Fibroblast of pulmonary artery (primary cell): ENCODE measurements around the gene AAMP.

Experiments used
- DNase-seq: peaks from one replicate; pipeline ENCODE4 v3.0.0-alpha.2; 2010; ENCODE audit warnings: low read depth
- H3K4me3 ChIP-seq: replicated peaks from 2 replicates; pipeline ENCODE4 v1.5.1; 2011; ENCODE audit warnings: low read depth, mild to moderate bottlenecking, control low read depth, low read length, moderate library complexity
- TF ChIP-seq, protein P1 (sequence below): IDR thresholded peaks from 2 replicates; pipeline ENCODE4 v1.5.1; 2011; ENCODE audit warnings: mild to moderate bottlenecking, control low read depth, low read length, inconsistent platforms; ENCODE audit errors: missing control alignments

Gene AAMP

DNA sequence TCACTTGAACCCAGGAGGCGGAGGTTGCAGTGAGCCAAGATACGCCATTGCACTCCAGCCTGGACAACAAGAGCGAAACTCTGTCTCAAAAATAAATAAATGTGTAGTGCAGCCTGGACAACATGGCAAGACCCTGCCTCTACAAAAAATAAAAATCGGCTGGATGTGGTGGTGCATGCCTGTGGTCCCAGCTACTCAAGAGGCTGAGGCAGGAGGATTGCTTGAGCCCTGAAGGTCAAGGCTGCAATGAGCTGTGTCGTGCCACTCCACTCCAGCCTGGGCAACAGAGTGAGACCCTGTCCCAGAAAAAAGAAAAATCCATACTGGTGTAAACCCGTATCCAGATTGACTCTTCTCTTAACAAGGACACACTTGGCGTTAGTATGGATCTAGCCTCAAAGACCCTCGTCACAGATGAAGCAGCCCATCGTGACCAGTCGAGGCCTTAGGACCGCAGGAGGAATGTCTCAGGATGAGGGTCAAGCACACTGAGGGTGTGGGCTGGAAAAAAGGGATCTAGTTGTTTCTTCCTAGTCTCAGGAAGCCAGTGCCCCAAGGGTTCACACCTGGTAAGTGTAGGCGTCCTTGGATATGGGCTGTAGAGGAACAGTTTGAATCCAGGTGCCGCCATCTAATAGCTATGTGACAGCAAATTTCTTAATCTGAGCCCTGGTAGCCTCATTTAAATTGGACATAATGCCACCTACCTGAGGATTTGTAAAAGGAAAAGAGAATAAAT lies 13.2 kb downstream of the AAMP start:
- no peak overlapping the region for H3K4me3 ChIP-seq
- TF ChIP-seq, protein P1, sequence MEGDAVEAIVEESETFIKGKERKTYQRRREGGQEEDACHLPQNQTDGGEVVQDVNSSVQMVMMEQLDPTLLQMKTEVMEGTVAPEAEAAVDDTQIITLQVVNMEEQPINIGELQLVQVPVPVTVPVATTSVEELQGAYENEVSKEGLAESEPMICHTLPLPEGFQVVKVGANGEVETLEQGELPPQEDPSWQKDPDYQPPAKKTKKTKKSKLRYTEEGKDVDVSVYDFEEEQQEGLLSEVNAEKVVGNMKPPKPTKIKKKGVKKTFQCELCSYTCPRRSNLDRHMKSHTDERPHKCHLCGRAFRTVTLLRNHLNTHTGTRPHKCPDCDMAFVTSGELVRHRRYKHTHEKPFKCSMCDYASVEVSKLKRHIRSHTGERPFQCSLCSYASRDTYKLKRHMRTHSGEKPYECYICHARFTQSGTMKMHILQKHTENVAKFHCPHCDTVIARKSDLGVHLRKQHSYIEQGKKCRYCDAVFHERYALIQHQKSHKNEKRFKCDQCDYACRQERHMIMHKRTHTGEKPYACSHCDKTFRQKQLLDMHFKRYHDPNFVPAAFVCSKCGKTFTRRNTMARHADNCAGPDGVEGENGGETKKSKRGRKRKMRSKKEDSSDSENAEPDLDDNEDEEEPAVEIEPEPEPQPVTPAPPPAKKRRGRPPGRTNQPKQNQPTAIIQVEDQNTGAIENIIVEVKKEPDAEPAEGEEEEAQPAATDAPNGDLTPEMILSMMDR = no peak
- DNase-seq = no peak

DNA sequence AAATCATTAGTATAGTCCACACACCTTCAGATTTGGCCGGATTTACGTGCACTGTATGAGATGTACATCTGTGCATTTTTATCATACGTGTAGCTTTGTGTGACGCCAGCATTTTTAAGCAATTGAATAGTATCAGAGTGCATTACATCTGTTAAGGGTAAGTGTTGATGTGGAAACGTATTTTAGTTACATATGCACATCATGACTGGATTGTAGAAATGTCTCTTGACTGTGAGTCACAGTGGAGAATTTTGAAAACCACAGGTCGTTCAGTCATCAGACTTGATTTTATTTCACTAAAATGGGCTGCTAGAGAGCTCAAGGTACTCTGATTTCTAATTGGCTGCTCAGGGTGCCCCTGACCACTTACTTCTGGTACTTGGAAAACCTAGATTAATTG lies 14.5 kb downstream of the AAMP start:
- H3K4me3 ChIP-seq = no peak overlapping the region
- DNase-seq = peak; percentile 28
- TF ChIP-seq, protein P1 = no peak

DNA sequence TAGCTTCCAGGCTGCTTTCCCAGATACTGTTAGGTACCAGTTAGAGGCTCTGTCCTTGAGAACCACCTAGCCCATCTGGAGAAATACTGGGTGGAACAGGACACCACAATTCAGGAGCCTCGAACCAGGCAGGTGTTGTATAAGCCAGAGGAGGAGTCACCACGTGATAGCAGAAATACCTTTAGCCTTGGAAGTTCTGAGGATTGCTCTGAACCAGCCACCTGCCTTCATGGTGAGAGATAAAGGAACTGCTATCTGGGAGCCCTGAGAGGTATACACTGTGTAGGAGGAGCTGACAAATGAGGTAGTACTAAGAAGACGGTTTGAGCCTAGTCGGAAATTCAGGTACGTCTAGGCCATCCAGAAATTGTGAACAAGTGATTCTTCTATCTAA lies 16.7 kb downstream of the AAMP start:
- TF ChIP-seq, protein P1 = no peak
- DNase-seq = no peak
- no peak overlapping the region for H3K4me3 ChIP-seq

DNA sequence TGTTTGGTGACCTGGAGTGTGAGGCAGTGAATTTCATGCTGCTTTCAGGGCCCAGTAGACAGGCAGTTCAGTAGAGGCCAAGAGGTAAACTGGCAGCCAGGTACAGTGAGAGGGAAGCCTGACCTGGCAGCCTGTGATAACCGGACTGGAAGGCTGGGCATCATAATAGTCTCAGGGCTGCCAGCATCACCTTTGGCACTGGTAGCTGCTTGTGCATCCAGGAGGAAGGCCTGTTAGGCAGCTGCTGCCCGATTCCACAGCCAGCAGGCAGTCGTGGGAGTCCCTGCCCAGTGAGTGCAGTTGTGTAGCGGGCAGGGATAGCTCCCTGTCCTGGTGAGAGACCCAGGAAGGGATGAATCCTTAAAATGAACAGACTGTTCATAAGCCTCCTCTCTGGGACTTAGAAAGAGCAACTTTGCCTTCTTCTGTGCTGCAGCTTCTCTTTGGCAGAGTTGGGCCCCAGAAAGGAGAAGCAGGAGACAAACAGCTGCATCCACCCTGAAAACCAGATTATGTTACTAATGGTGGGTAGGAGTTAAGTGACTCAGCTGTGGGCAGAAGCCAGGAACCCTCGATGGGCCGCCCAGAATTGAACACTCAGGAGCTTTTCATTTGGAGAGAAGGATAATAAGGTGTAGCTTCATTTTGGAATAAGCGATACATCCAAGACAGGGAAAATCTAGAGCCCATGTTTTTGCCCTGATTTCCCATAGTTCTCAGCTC lies 17.3 kb downstream of the AAMP start:
- H3K4me3 ChIP-seq = no peak overlapping the region
- TF ChIP-seq, protein P1 = no peak
- no peak for DNase-seq

DNA sequence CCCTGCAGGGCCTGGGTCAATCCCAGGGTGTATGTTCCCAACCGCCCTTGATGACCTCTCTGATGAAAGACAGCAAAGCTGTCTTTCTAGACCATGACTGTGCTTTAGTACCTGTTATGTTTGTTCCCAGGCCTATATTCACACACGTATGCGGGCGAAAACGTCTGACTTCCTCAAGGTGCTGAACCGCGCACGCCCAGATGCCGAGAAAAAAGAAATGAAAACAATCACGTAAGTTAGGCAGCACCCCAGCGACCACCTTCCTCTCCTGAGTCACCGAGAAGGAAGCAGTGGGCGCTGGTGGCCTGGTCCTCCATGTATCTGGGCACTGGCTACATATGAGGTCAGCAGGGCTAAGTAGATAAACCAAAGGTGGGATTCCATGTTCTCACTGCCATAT lies 20.2 kb downstream of the AAMP start:
- TF ChIP-seq, protein P1 = no peak
- H3K4me3 ChIP-seq = no peak overlapping the region
- no peak for DNase-seq

DNA sequence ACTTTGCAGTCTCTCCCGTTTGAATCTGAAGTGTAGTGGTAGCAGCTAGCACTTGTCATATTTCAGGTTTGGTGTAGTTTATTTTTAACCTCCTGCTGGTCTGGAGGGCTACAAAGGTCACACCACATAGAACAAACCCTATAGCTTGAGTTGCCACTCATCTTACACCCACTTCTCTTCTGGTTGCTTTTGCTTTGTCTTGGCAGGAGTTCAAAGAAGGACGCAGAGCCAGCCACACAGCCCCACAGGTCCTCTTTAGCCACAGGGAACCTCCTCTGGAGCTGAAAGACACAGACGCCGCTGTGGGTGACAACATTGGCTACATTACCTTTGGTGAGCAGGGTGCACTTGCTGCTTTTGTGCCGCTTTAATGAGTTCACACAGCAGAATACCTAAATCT lies 24.7 kb downstream of the AAMP start:
- DNase-seq = no peak
- TF ChIP-seq, protein P1 = no peak
- no peak overlapping the region for H3K4me3 ChIP-seq
